ENCODE data around the gene CRHR1.

The CRHR1 gene

GRCh38 chr17:45759761-45760160 lies 24.4 kb upstream of the CRHR1 start:
- DNase-seq: no peak

GRCh38 chr17:45761957-45762565 lies 22.1 kb upstream of the CRHR1 start:
- no peak for DNase-seq

GRCh38 chr17:45763182-45763581 lies 20.9 kb upstream of the CRHR1 start:
- DNase-seq: no peak

GRCh38 chr17:45764479-45764878 lies 19.6 kb upstream of the CRHR1 start:
- DNase-seq: no peak

- DNase-seq: no peak
Observed at GRCh38 chr17:45768000-45768399, 16.1 kb upstream of the CRHR1 start.

- no peak for DNase-seq
Observed at GRCh38 chr17:45770632-45771270, 13.4 kb upstream of the CRHR1 start.

GRCh38 chr17:45771271-45771959 lies 12.7 kb upstream of the CRHR1 start:
- no peak for DNase-seq

- DNase-seq: no peak
Observed at GRCh38 chr17:45775148-45775547, 9.0 kb upstream of the CRHR1 start.

- no peak for DNase-seq
Observed at GRCh38 chr17:45775576-45776011, 8.5 kb upstream of the CRHR1 start.

GRCh38 chr17:45776896-45777295 lies 7.2 kb upstream of the CRHR1 start:
- DNase-seq: no peak

- DNase-seq: no peak
Observed at GRCh38 chr17:45777388-45777787, 6.7 kb upstream of the CRHR1 start.

- DNase-seq: no peak
Observed at GRCh38 chr17:45780921-45781320, 3.2 kb upstream of the CRHR1 start.

- DNase-seq: no peak
Observed at GRCh38 chr17:45782889-45783592, 1.1 kb upstream of the CRHR1 start.

GRCh38 chr17:45783593-45784292 lies 377 bp upstream of the CRHR1 start:
- no peak for DNase-seq

GRCh38 chr17:45784741-45785479 lies 790 bp downstream of the CRHR1 start:
- no peak for DNase-seq

GRCh38 chr17:45785480-45786193 lies 1.5 kb downstream of the CRHR1 start:
- DNase-seq: no peak

GRCh38 chr17:45786349-45786748 lies 2.2 kb downstream of the CRHR1 start:
- DNase-seq: no peak

- DNase-seq: no peak
Observed at GRCh38 chr17:45787044-45787443, 2.9 kb downstream of the CRHR1 start.

GRCh38 chr17:45787656-45788055 lies 3.5 kb downstream of the CRHR1 start:
- no peak for DNase-seq

GRCh38 chr17:45788057-45788456 lies 3.9 kb downstream of the CRHR1 start:
- DNase-seq: no peak

GRCh38 chr17:45789874-45790273 lies 5.8 kb downstream of the CRHR1 start:
- DNase-seq: no peak

Data from GOT3 (cell line).